Subcutaneous abdominal adipose tissue (tissue), 5 donors: ENCODE data around the gene RGS19.
"Not testable (repeated sequence)": the region's sequence is repeated elsewhere in the genome, so short reads cannot be mapped to it uniquely, and the experiment has no call there.

ENCODE experiments used
- H3K27ac ChIP-seq: one replicate; pipeline ENCODE4 v1.7.0; 2013; ENCODE audit warnings: low read depth, mild to moderate bottlenecking, inconsistent platforms, low read length, moderate library complexity
- H3K27me3 ChIP-seq, 5 donors: one replicate each; pipeline ENCODE4 v1.7.0; 2013; ENCODE audit warnings: low read length in 5 of 5, inconsistent platforms in 1 of 5; ENCODE audit not compliant: control insufficient read depth in 5 of 5, insufficient read depth in 4 of 5
- H3K36me3 ChIP-seq, 5 donors: one replicate each; pipeline ENCODE4 v1.7.0; 2013; ENCODE audit warnings: low read length in 5 of 5; ENCODE audit not compliant: control insufficient read depth in 5 of 5, insufficient read depth in 5 of 5
- H3K4me1 ChIP-seq, 5 donors: one replicate each; pipeline ENCODE4 v1.7.0; 2013; ENCODE audit warnings: low read length in 5 of 5, mild to moderate bottlenecking in 3 of 5, moderate library complexity in 1 of 5; ENCODE audit not compliant: control insufficient read depth in 5 of 5, insufficient read depth in 5 of 5
- H3K4me3 ChIP-seq, 5 donors: one replicate each; pipeline ENCODE4 v1.7.0; 2013; ENCODE audit warnings: low read length in 5 of 5, low read depth in 1 of 5
- H3K9ac ChIP-seq, 5 donors: one replicate each; pipeline ENCODE4 v1.7.0; 2013; ENCODE audit warnings: low read length in 5 of 5, mild to moderate bottlenecking in 4 of 5, moderate library complexity in 3 of 5
- H3K9me3 ChIP-seq, 5 donors: one replicate each; pipeline ENCODE4 v1.7.0; 2013; ENCODE audit warnings: low read length in 5 of 5; ENCODE audit not compliant: control insufficient read depth in 5 of 5
- donor health status: healthy.
- donor health status: healthy.
- donor health status: healthy.
- donor health status: healthy.
- donor health status: healthy.

The RGS19 gene

DNA sequence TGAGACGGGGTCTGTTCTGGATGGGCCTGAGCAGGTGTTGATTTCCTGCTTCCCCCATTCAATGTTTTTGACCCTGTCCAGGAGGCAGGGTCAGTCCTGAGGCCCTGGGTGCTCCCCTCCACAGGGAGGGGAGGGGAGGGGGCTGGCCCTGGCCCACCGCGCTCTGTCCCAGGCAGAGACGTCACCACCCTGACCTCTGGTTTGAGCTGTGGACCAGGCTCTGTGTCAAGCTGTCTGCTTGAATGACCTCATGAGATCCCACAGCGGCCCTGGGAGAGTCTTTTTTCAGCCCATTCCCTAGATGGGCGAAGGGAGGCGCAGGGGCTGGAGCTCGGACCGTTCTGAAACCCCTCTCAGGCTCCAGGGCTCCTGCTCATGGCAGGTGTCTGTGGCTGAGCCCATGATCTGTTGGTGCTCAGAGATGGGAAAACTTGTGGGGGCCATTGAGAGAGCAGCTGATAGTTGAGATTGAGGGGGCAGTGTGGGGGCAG is 13.7 kb upstream of the RGS19 start:
- Histone ChIP-seq H3K27ac (no peak overlapping the region), H3K9me3 (no peaks in the 10 kb centered on the region), H3K27me3 (peaks cover 0 to 23% (median 14%) of the 10 kb centered on the region in 5 donors), H3K9ac (no peak overlapping the region), H3K36me3 (peaks cover 0 to 6% (median 2%) of the 10 kb centered on the region in 5 donors), H3K4me1 (no peaks in the 10 kb centered on the region), H3K4me3 (no peak overlapping the region)

DNA sequence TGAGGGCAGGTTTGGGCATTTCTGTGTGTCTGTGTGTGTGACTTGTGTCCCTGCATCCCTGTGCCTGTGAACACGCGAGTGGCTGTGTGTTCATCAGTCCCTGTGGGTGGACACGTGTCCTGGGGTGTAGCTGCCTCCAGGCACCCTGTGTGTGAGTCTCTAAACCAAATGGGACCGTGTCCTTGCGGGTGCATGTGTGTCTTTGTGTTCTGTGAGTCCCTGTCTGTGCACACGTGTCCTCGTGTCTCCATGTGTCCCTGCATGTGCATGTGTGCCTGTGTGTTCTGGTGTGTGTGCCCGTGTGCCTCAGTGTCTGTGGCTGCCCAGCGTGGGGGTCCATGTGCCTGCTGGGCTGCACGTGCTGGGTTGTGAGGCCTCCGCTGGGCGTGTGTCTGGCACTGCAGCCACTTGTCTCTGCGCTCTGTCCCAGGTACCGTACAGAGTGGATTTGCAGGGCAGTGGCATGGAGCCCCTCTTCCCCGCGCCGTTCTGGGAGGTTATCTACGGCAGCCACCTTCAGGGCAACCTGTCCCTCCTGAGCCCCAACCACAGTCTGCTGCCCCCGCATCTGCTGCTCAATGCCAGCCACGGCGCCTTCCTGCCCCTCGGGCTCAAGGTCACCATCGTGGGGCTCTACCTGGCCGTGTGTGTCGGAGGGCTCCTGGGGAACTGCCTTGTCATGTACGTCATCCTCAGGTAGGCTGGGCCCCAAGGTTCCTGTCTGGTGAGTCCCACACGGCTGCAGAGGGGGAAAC is 13.1 kb upstream of the RGS19 start:
- Histone ChIP-seq H3K27me3 (peaks cover 4 to 28% (median 19%) of the 10 kb centered on the region in 5 donors), H3K9ac (no peak overlapping the region), H3K36me3 (peaks cover 0 to 3% (median 0%) of the 10 kb centered on the region in 5 donors), H3K4me1 (no peaks in the 10 kb centered on the region), H3K4me3 (no peak overlapping the region), H3K9me3 (no peaks in the 10 kb centered on the region), H3K27ac (no peak overlapping the region)

DNA sequence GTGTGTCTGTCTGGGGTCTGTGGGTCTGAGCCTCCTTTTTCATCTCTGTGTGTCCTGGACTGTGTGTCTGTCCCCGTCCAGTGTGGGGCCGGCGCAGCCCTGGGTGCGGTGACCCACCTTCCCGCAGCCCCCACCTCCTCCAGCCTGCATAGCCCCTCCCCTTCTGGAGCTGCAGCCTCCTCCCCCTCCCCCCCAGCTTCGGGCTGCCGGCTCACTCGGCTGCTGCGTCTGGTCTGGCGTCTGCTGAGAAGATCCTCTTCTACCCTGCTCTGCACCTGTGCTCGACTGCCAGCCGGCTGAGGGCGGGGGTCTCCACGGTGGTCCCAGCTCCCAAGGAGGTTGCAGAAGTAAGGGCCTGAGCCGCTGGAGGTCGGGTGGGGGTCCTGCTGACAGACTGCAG is 12.5 kb upstream of the RGS19 start:
- peaks cover 0 to 3% (median 0%) of the 10 kb centered on the region in 5 donors for H3K36me3 ChIP-seq
- no peak overlapping the region for H3K4me3 ChIP-seq
- no peak overlapping the region for H3K9ac ChIP-seq
- no peak overlapping the region for H3K27ac ChIP-seq
- no peaks in the 10 kb centered on the region for H3K4me1 ChIP-seq
- H3K9me3 ChIP-seq: no peaks in the 10 kb centered on the region
- H3K27me3 ChIP-seq: peaks cover 4 to 28% (median 21%) of the 10 kb centered on the region in 5 donors

DNA sequence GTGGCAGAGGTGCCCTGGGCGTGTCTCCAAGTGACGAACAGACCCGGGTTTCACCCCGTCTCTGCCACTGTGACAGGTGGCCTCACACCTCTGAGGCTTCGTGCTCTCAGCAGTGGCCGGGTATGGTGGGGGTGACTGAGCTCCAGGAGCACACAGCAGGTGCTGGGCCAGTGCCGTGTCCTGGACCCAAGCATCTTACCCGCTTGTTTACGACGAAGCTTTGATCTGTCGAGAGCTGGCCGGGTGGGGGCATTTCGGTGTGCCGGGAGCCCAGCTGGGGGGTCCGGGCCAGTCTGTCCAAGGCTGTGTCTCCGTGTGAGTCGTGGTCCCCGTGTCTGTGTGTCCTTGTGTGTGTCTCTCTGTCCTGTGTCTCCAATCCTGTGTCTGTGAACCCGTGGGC is 12.0 kb upstream of the RGS19 start:
- peaks cover 4 to 28% (median 23%) of the 10 kb centered on the region in 5 donors for H3K27me3 ChIP-seq
- no peak overlapping the region for H3K27ac ChIP-seq
- no peaks in the 10 kb centered on the region for H3K36me3 ChIP-seq
- no peak overlapping the region for H3K9ac ChIP-seq
- no peaks in the 10 kb centered on the region for H3K9me3 ChIP-seq
- no peaks in the 10 kb centered on the region for H3K4me1 ChIP-seq
- no peak overlapping the region for H3K4me3 ChIP-seq

DNA sequence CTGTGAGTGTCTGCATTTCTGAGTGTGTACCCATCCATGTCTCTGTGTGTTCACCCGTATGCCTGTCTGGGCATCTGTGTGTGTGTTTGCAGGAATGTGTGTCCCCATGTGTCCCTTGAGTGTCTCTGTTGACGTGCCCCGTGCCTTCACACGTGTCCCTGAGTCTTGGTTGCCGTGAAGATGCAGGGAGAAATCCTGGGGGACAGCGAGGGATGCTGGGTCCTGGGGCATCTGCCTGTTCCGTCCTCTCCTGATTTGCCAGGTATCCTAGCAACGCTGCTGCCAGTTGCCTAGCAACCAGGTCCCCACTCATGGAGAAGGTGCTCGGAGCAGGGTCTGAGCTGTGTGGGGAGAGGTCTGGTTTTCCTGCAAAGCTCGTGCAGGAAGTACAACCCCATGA is 10.8 kb upstream of the RGS19 start:
- Histone ChIP-seq H3K36me3 (no peaks in the 10 kb centered on the region), H3K9me3 (no peaks in the 10 kb centered on the region), H3K27ac (no peak overlapping the region), H3K27me3 (peaks cover 12 to 31% (median 26%) of the 10 kb centered on the region in 5 donors), H3K9ac (no peak overlapping the region), H3K4me1 (no peaks in the 10 kb centered on the region), H3K4me3 (no peak overlapping the region)

DNA sequence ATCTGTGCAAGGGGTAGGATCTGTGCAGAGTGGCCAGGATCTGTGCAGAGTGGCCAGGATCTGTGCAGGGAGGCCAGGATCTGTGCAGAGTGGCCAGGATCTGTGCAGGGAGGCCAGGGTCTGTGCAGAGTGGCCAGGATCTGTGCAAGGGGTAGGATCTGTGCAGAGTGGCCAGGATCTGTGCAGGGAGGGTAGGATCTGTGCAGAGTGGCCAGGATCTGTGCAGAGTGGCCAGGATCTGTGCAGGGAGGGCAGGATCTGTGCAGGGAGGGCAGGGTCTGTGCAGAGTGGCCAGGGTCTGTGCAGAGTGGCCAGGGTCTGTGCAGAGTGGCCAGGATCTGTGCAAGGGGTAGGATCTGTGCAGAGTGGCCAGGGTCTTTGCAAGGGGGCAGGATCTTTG is 9.3 kb upstream of the RGS19 start:
- H3K27ac ChIP-seq: not testable (repeated sequence)

DNA sequence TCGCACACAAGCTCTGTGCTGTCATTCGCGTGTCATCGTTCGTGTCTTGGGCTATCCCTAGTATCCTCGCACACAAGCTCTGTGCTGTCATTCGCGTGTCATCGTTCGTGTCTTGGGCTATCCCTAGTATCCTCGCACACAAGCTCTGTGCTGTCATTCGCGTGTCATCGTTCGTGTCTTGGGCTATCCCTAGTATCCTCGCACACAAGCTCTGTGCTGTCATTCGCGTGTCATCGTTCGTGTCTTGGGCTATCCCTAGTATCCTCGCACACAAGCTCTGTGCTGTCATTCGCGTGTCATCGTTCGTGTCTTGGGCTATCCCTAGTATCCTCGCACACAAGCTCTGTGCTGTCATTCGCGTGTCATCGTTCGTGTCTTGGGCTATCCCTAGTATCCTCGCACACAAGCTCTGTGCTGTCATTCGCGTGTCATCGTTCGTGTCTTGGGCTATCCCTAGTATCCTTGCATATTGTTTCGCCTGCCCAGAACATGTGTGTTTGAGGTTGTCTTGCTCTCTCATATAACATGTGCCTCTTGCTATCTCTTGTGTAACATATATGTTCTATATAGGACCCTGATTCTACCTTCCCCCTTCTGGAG is 8.0 kb upstream of the RGS19 start:
- peaks cover 19 to 43% (median 35%) of the 10 kb centered on the region in 5 donors for H3K27me3 ChIP-seq
- not testable (repeated sequence) for H3K36me3 ChIP-seq, H3K9me3 ChIP-seq

More for the DNA sequence above, 9.3 kb upstream of the RGS19 start:
- not testable (repeated sequence) for H3K4me3 ChIP-seq, H3K9ac ChIP-seq, H3K9me3 ChIP-seq, H3K36me3 ChIP-seq
- Histone ChIP-seq H3K4me1 (peaks cover 0 to 11% (median 9%) of the 10 kb centered on the region in 5 donors), H3K27me3 (peaks cover 19 to 46% (median 40%) of the 10 kb centered on the region in 5 donors)

DNA sequence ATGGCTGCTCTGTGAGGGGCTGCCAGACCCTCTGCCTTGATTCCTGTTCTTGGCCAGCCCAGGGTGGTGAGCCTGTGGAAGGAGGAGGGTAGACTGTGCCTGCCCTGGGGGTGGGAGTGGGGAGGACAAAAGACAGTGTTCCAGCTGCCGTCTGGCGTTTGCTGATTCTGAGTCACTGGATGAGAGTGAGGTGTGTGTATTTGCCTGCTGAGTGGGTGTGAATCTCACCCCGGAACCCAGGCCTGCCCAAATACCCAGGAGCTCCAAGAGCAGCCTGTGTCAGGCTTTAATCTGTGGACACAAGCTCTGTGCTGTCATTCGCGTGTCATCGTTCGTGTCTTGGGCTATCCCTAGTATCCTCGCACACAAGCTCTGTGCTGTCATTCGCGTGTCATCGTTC is 7.5 kb upstream of the RGS19 start:
- Histone ChIP-seq H3K4me3 (no peak overlapping the region), H3K27me3 (peaks cover 19 to 43% (median 33%) of the 10 kb centered on the region in 5 donors), H3K9ac (no peak overlapping the region), H3K36me3 (no peaks in the 10 kb centered on the region), H3K27ac (no peak overlapping the region), H3K4me1 (peaks cover 0 to 27% (median 23%) of the 10 kb centered on the region in 5 donors), H3K9me3 (no peaks in the 10 kb centered on the region)

More for the DNA sequence above, 8.0 kb upstream of the RGS19 start:
- H3K9ac ChIP-seq, H3K27ac ChIP-seq, H3K4me3 ChIP-seq: not testable (repeated sequence)
- peaks cover 0 to 22% (median 18%) of the 10 kb centered on the region in 5 donors for H3K4me1 ChIP-seq

DNA sequence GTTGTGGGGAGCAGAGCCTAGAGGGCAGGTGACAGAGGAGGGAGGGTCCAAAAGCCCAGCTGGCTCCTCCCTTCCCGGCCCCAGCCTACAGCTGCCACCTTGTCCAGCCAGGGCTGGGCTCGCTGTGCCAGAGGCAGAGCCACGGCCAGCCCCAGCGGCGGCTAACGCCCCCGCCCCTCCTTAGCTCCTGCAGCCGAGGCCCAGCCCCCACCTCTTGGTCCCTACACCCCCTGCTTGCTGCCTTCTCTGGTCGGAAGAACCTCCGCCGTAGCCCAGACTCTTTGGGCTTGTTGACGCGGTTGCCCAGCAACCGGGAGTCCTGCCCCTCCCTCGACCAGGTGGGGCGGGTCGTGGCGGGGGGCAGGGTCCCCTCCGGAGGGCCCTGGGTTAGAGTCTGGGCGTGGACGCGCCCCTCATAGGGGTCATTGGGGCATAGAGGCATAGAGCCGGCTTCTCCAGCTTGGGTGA is 5.4 kb upstream of the RGS19 start:
- H3K27ac ChIP-seq: no peak overlapping the region
- H3K27me3 ChIP-seq: peaks cover 19 to 38% (median 33%) of the 10 kb centered on the region in 5 donors
- H3K4me1 ChIP-seq: peaks cover 0 to 45% (median 35%) of the 10 kb centered on the region in 5 donors
- H3K9me3 ChIP-seq: no peaks in the 10 kb centered on the region
- H3K9ac ChIP-seq: no peak overlapping the region
- H3K4me3 ChIP-seq: no peak overlapping the region
- H3K36me3 ChIP-seq: no peaks in the 10 kb centered on the region
